ENCODE results near the gene ANKRD9.

Gene ANKRD9

GRCh38 chr14:102499401-102500157 is 10.0 kb downstream of the ANKRD9 start:
- DNase-seq (ENCODE audit: low read depth in 3 of 3): no peak

DNA sequence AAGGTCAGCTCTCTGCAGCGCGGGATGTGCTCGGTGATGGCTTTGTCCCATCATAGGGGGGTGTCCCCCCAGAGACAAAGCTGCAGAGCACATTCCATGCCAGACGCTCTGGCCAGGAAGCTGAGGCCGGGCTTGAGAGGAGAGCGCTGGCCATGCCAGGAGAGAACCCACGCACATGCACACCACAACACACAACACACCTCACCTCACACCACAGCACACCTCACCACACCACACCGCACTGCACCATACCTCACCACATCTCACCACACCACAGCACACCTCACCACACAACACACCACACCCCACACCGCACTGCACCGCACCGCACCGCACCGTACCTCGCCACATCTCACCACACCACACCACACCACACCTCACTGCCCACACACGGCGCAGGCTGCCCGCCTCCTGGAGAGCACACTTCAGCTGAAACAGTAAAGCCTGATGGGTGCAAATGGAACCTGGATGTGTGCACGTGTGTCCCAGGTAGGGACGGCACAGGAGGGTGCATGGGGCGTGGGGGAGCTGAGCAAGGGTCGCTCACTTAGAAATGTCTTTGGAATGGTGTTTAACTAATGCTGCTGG is 10.8 kb downstream of the ANKRD9 start:
- no peak for DNase-seq (ENCODE audit: low read depth in 3 of 3)

- no peak for DNase-seq (ENCODE audit: low read depth in 3 of 3)
Measured at GRCh38 chr14:102497998-102498677, 11.4 kb downstream of the ANKRD9 start.

DNA sequence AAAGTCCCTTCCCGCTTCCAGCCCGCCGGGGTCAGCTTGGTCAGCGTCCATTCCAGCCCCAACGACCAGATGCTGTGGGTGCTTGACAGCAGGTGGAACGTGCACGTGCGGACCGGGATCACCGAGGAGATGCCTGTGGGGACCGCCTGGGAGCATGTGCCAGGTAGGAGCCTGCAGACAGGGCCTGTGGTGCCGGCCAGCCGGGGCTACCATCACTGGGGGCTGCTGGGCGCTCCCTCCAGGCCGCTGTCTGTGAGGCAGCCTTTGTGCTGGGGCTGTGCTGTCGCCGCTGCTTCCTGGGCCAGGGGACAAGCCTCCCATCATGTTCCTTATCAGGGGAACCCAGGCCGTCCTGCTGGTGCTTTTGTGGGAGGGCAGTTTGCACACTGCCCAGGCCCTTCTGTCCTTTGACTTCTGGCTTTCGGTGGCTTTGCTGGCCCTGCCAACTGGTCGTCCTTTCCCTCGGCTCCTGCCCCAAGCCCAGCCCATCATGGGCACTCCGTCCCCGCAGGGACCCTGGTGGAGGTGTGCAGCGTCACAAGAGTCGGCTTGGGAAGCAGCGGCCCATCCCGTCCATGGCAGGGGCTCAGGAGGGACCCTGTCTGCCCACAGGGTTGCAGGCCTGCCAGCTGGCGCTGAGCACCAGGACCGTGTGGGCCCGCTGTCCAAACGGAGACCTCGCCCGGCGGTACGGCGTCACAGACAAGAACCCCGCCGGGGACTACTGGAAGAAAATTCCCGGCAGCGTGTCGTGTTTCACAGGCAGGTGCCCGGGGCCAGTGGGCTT is 12.4 kb downstream of the ANKRD9 start:
- no peak for DNase-seq (ENCODE audit: low read depth in 3 of 3)

- DNase-seq (ENCODE audit: low read depth in 3 of 3): no peak
Measured at GRCh38 chr14:102496331-102496691, 13.3 kb downstream of the ANKRD9 start.

GRCh38 chr14:102495491-102496330 is 13.9 kb downstream of the ANKRD9 start:
- no peak for DNase-seq (ENCODE audit: low read depth in 3 of 3)

DNA sequence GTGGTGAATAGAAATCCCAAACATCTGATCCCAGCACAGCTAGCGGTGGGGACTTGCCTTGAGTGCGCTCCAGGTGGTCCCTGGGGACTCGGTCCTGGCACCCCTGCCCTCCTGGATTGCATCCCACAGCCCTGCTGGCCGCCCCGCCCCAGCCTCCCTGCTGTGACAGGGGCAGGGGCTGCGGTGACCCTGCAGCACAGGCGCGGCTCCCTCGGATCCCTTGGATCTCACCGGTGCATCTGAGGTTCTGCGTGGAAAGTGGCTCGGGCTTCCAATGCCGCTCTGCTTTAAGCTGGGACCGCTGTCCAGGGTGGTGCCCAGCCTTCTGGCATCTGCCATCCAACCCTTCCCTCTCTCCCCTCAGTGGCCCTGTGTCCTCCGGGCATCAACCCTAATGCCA is 16.0 kb downstream of the ANKRD9 start:
- DNase-seq (ENCODE audit: low read depth in 3 of 3): no peak

- DNase-seq (ENCODE audit: low read depth in 3 of 3): no peak
Measured at GRCh38 chr14:102493096-102493495, 16.5 kb downstream of the ANKRD9 start.

DNA sequence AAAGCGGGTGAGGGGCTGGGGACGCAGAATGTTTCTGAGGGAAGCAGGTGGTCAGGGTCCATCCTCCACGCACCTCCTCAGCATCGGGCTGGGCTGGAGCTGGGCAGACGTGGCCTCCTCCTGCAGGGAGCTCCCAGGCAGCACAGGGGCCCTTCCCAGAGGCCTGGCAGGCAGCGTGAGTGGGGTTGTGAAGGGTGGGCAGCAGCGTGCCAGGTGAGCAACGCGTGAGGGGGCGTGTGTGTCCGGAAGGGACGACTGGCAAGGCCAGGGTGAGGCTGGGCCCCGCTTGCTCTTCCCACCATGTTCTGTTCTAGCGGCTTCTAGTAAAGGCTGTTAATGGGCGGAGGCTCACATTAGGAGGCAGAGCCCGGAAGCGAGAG is 17.1 kb downstream of the ANKRD9 start:
- no peak for DNase-seq (ENCODE audit: low read depth in 3 of 3)

GRCh38 chr14:102491786-102492530 is 17.6 kb downstream of the ANKRD9 start:
- DNase-seq (ENCODE audit: low read depth in 3 of 3): no peak

- DNase-seq (ENCODE audit: low read depth in 3 of 3): no peak
Measured at GRCh38 chr14:102491366-102491765, 18.2 kb downstream of the ANKRD9 start.

GRCh38 chr14:102490456-102490855 is 19.1 kb downstream of the ANKRD9 start:
- DNase-seq (ENCODE audit: low read depth in 3 of 3): no peak

- DNase-seq (ENCODE audit: low read depth in 3 of 3): no peak
Measured at GRCh38 chr14:102487204-102487577, 22.4 kb downstream of the ANKRD9 start.

DNA sequence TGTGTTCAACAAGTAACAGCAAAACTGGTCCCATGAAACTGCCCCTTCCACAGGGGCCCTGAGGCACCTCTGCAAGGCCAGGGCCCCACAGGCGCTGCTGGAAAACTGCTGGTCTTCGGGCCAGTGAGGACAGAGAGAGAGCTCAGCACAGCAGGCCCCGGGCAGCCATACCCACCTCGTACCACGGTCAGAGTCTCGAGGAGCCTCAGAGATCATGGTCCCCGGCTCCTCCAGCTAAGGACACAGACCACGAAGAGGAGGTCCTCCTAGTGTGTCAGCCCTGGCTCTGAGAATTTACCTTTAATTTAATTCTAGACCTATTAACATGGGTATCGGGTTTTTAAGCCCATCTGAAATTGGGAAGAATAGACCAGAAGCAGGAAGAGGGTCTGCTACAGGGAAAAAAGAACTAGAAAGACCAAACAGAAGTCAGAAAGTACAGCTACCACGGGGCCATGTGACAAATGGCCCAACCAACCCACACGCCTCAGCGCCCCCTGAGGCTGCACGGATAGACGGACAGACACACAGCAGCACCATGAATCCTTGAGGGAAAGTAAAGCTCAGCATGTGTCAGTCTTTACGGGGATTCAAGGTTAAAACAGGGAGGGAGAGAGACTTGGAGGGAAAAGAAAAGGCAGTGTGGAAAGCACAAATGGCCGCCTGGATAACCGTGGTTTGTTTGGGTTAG is 22.9 kb downstream of the ANKRD9 start:
- DNase-seq (ENCODE audit: low read depth in 3 of 3): no peak

DNA sequence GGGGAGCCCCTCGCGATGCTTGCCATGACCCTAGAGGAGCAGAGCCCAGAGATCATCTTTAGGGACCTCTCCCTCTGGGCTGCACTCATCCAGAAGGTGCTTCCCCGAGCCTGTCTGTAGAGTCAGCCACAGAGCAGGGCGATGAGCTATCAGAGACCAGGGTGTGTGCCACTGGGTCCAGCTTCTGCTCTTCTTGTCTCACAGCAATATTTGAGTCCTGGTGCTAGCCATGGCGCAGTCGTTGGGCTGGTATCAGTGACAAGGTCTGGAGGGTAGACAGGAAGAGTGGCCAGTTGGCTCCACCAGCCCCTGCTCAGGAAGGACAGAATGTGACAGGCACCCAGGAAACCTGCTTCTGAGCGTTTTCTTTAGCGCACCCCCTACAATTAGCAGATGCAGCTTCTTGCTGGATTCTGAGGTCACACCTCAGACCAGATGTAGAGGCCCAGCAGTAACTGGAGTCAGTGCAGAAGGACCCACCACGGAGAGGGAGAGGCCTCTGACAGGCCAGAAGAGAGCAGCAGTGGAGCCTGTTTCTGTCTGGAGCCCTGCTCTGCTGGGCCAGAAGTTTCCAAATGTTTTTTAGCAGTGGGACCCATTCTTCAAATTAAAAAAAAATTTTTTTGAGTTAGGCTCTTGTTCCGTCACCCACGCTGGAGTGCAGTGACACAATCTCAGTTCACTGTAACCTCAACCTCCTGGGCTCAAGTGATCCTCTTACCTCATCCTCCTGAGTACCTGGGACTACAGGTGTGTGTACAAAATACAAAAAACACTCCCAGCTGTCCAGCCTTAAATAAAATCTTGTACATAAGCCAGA is 23.7 kb downstream of the ANKRD9 start:
- no peak for DNase-seq (ENCODE audit: low read depth in 3 of 3)

GRCh38 chr14:102484316-102484715 is 25.3 kb downstream of the ANKRD9 start:
- no peak for DNase-seq (ENCODE audit: low read depth in 3 of 3)

DNA sequence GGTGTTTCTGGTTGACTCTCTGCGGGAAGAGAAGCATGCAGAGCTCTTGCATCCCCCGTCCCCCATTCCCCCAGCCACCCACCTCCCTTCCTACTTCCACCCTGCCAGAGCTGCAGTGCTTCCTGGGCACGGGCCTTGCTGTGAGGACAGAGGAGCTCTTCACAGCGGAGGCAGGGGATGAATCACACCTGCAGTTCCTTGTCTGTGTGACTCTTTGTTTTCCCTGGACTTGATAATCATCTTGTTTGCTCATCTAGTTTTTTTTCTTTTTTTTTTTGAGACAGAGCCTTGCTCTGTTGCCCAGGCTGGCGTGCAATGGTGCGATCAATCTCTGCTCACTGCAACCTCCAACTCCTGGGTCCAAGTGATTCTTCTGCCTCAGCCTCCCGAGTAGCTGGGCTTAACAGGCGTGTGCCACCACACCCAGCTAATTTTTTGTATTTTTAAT is 27.8 kb downstream of the ANKRD9 start:
- no peak for DNase-seq (ENCODE audit: low read depth in 3 of 3)

GRCh38 chr14:102481371-102481770 is 28.2 kb downstream of the ANKRD9 start:
- no peak for DNase-seq (ENCODE audit: low read depth in 3 of 3)

DNA sequence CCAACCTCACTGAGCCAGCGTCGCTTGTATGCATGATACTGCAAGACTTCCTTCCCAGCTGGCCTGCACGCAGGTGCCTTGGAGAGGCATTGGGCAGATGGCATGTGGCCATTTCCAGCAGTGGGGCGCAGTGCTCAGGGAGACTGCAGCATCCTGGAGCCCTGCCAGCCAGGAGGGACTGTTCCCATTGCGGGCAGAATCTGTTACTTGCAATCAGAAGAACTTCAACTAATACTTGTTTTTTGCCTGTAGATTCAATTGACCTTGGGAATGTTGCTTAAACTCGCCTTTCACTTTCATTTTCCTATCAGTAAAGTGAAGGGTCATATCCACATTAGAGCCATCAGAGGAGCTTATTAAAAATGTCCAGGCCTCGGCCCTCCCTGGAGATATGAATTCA is 29.8 kb downstream of the ANKRD9 start:
- DNase-seq (ENCODE audit: low read depth in 3 of 3): no peak
